AG08395 (cell line): ENCODE data around the gene SLC25A26.
"Not testable (repeated sequence)": the region's sequence is repeated elsewhere in the genome, so short reads cannot be mapped to it uniquely, and the experiment has no call there.

Experiments
- DNase-seq: peaks from one replicate; pipeline ENCODE4 v3.0.0; 2012; ENCODE audit warnings: mixed read lengths, low spot score

Gene SLC25A26

DNA sequence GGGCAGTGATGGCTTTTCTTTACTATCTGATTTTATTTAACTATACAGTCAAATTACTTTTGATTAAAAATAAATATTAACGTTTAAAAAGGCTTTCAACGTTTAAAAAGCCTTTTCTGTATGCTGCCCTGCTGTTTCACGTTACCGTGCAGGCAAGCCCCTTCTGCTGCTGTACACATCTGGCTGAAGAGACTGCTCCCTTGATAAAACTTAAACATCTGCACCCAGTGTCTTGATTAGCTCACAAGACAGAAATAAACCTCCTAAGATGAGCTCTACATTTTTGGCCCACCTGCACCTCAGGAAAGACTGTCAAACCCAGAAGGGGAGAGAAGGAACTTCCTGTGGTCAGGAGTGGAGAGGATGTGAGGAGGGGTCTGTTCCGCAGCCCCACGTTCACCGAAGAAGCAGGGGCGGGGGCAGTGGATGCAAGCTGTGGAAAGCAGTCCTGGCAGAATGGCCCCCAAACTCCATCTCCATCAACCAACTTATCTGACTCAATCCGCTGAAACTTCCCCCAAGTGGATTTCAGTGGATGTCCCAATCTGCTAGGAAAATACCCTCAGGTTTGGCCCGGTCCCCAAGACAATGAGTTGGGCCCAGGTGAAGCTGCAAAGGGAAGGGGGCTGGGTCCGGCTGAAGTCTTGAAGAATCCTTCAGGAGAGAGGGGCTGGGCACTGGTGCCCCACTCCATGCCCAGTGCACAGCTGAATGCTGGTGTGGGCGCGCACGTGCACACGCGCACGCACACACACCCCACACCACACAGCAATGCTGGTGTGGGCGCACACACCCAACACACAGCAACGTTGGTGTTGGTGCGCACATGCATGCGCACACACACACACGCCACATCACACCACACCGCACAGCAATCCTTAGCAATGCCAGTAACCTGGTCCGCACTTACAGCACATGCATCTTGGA lies 191.4 kb downstream of the SLC25A26 start:
- no peak for DNase-seq

DNA sequence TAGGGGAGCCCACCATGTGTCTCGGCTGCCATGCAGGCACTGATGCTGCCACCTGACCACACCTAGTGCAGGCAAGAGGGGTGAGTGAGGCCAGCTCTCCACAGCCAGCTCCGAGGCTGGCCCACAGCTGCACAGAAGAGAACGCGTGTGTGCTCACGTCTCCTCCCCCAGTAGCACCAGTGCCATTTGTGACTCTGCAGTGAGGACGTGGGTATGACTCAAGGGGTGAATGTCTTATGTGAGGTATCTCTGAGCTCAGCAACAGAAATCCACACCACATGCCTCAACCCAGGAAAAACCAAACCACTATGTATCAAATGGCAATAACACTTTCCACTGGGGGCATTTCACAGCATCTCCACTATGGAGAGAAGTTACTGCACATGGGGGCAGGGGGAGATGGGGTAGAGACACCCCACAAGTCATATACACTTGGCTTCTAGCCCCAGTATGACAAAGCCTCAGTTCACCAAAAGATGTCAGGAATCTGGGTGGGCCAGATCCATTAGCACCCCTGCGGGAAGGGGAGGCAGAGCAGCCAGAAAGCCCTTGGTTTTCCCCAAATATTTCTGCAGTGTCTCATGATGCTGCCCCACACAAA lies 192.4 kb downstream of the SLC25A26 start:
- DNase-seq: peak; percentile 94

DNA sequence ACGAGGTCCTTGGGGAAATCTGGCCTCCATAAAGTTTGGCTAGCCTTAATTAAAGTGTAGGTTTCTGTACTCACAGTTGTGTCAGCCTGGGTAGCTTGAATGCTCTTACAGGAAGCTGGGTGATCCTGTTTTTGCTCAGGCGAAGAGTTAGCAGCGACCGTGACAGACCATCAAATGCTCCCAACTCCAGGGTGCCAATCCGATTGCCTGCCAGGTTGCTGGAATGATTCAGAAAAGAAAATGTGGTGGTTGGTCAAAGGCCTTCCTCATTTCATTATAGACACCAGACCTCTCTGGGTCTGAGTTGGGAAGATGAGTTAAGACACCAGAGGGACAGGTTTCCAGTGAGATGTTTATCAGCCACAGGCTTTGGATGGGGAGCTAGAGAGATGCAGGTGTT lies 194.0 kb downstream of the SLC25A26 start:
- DNase-seq: no peak

DNA sequence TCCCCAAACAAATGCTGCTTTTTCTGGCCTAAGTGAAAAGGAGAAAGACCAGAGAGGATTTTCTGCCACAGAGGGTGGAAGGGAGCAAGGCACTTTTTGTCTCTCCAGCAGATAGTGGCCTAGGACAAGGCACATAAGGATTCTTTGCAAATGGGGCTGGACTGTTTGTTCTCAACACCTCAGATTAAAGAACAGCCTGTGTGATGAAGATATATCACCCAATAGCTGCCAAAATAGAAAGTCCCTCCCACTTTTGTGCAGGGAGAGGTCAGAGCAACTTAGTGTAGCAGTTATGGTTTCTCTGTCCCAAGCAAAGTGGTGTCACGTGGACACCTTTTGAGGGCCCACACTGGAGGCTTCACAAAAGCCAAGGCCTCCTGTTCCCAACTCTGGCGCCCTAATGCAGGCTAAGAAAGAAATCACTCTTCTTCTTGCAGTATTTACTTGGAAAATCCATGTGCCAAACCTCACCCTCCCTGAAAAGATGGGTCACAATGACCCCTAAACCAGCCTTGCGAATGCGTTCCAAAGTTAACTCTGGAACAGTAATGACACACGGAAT lies 195.1 kb downstream of the SLC25A26 start:
- DNase-seq: no peak

DNA sequence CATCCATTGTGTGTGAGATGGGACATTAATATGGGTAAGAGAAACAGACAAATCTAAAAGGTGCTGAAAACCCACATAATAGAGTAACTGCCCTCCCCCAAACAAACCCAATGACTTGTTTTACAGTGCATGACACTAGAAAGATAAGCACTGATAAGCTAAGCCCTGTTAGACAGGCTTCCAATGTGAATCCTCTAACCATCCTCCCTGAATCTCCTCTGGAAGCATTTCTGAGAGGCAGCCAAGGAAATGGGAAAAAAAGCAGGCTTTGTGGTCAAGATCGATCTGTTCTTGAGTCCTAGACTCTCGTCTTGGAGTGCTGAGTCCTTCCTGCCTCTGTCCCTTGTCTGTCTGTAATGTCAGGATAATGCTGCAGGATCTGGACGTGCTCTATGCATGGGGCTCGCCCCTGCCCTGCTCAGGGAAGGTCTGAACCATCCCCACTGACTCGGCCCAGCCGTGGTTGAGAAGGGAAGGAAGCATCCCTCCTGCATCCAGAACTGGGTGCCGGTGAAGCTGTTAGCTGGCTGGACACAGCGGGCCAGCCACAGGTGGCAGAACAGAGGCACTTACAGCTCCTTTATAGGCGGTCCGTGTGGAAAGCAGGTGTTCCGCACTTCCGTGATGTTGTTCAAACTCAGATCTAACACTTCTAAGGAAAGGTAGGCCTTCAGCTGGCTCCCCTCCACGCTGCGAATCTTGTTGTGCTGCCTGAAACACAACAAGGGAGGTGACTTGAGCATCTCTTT lies 195.9 kb downstream of the SLC25A26 start:
- DNase-seq: no peak

DNA sequence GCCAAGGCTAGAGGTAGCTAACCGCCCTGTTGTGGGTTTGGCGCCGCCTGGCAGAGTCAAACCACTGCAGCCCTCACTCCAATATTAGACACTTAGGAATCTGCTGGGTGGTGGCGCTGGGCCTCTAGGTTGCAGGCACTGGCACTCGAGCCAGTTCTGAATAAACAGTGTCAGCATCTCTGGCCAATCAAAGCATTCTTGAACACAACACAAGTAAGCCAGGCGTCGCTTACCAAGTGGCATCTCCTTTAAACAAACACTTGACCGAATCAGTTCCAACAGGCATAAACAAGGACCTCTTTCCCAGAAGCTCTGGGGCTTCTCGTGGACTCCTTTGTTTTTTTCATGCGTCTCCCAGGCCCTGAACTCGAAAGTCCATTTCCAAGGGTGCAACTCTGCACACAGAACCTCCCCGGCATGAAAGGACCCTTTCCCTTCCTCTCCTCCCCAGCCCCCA lies 197.7 kb downstream of the SLC25A26 start:
- no peak for DNase-seq

DNA sequence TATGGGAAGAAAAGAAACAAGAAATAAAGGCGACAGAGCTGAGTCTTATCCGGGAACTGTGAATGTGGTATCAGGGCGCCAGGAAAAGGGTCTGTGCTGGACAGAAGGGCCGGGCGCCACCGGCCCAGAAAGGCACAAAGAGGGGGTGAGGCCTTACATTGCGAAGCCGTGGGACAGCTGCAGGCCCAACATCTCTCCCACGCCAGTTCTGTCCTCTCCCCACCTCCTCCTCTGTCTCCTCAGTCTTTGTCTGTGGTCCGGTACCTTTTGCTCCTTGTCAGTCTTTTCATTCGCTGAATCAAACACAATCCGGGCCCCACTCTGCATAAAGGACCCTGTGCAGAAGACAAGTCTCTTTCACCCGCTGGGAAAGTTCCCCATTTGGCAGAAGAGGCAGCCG lies 198.2 kb downstream of the SLC25A26 start:
- DNase-seq: no peak

DNA sequence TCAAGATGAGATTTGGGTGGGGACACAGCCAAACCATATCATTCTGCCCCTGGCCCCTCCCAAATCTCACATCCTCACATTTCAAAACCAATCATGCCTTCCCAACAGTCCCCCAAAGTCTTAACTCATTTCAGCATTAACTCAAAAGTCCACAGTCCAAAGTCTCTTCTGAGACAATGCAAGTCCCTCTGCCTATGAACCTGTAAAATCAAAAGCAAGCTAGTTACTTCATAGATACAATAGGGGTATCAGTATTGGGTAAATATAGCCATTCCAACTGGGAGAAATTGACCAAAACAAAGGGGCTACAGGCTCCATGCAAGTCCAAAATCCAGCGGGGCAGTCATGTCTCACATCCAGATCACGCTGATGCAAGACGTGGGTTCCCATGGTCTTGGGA lies 200.3 kb downstream of the SLC25A26 start:
- not testable (repeated sequence) for DNase-seq

DNA sequence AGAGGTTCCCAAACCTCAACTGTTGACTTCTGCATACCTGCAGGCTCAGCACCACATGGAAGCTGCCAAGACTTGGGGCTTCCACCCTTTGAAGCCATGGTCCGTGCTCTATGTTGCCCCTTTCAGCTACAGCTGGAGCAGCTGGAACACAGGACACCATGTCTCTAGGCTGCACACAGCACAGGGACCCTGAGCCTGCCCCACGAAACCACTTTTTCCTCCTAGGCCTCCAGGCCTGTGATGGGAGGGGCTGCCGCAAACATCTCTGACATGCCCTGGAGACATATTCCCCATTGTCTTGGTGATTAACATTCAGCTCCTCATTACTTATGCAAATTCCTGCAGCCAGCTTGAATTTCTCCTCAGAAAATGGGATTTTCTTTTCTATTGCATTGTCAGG lies 201.1 kb downstream of the SLC25A26 start:
- DNase-seq: not testable (repeated sequence)

DNA sequence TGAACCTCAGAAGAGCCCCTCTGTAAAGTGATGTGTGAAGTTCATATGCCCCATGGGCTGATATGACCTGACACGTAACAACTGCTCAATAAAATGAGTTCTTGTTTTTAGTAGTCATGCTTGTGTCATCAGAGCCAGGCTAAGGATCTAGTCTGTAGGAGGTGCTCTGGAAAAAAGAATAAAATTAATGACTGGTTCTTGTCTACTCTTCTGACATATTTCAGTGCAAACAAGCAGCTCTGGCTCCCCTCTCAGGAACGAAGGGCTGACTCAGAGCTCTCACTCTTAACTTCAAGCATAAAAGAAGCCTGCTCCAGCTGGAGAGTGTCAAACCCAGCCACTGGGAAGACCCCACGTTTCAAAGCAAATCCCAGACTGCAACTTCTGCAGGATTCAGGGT lies 203.0 kb downstream of the SLC25A26 start:
- DNase-seq: peak; percentile 71

DNA sequence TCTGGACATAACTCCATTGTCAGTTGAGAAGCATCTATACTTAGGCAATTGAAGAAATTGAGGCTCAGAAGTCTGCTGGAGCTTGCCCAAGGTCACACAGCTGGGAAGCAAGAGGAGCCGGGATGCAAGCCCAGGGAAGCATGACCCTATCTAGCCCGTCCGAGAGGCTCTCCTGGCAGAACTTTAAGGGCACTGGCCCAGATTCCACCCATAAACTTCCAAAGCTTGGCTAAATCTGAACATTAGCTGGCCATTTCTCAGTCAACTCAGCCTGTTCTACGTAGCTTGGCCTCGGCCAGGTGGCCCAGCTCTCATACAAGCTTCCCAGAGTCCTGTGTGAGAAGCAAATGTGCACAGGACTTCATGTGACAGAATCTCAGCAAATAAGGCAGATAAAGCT lies 204.2 kb downstream of the SLC25A26 start:
- no peak for DNase-seq

DNA sequence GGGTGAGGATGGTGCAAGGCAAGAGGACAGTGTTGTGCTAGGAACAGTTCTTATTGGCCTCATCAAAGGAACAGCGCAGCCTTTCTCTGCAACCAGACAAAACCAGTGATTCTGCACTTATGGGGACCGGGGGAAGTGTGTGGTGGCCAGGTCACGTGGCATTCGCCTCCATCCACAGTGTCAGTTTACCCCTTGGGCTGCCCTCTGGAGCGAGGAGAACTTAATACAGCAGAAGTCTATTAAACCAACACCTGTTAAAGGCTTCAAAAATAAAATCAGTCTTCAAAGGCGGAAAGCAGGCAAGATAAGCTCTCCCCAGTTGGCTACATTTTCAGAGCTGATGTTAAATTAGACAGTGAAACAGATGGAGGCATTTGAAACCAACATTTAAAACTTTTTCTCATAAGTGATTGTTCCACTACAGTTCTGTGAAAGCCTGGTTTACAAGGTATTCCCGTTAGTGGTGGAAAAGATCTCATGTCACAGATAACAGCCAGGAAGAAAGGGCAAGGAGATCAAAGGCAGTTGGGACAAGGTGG lies 204.8 kb downstream of the SLC25A26 start:
- DNase-seq: no peak

DNA sequence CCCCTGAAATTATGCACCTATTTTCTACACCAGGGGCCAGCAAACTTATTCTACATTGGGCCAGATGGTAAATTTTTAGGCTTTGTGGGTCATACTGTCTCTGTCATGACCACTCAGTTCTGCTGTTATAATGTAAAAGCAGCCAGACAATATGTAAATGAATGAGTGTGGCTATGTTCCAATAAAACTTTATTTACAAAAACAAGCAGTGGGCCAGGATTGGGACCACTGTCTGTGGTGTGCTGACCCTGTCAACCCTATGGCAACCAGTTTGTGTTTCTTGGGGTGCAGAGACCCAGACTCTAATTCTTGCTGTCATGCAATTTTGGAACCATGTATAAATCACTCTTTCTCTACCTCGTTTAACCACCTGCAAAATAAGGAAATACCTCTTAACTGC lies 205.3 kb downstream of the SLC25A26 start:
- DNase-seq: no peak

DNA sequence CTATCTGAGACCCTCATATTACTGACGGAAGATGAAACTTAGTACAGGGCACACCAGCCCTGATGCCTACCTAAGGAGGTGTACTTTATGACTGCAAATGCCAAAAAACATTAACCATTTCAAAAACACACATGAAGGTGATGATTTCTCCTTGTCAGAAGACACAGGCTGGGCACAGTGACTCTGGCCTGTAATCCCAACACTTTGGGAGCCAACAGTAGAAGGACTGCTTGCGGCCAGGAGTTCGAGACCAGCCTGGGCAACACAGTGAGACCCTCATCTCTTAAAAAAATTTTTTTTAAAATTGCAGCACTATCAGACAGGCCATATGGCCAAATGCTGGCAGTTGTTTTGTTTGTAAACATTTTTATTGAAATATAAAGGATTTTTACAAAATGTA lies 206.6 kb downstream of the SLC25A26 start:
- no peak for DNase-seq

DNA sequence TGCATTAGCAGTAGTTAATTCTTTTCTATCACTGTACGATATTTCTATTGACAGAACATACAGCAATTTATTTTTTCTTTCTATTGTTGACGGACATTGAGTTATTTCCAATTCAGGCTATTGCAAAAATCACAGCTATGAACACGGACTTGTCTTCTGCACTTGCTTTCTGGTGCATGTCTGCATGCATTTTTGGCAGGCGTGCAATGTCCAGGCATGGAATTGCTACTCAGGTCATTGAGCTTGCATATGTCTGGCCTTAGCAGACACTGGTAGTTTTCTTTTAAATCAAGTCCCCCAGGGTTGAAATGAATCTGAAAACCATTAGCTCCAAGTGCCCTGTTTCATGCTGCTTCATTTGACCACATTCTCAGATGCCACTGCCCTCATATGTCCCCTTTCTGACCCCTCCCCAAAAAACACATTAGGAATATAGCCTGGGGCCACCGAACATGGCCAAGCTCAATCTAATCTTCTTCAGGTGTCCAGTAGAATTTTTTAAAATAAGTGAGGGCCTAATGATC lies 207.2 kb downstream of the SLC25A26 start:
- no peak for DNase-seq
